Measurements from ENCODE around the gene EEF2K.
"Not testable (repeated sequence)": the region's sequence is repeated elsewhere in the genome, so short reads cannot be mapped to it uniquely, and the experiment has no call there.

EEF2K gene

GRCh38 chr16:22190081-22190775, 15.8 kb upstream of the EEF2K start:
- peak; percentile 44 for DNase-seq

- DNase-seq = peak; percentile 100
Observed at GRCh38 chr16:22190776-22191531, 15.1 kb upstream of the EEF2K start.

DNA sequence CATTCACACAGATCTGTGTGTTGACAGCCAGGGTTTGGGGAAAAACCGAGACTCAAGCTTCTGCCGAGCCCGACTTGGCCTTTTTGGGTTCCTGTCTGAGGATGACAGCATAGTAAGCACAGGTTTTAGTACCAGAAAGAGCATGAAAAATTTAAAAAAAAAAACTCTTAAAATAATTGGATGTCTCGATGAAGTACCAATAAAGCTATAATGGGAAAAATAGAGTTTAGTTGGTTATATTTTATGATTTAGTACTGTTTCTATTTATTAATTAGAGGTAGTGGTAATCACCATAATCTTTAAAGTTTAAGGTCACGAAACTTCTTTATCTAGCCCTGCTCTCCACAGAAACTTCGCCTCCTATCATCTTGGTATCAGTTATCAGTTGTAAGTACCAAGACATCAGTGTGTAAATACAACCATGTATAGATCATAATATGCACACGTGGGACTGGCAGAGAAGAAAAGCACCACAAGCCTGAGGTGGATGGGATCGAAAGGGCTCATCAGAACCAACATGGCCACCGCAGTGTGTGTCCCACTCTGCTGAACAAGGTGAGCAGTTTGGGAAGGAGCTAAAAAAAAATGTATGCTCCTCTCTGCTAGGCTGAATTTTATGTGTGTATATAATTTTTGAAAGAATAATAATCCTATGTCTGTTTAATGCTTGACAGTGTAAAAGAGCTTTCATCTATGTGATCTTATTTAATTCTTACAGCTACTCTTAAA, 14.4 kb upstream of the EEF2K start:
- DNase-seq = peak; percentile 71

DNA sequence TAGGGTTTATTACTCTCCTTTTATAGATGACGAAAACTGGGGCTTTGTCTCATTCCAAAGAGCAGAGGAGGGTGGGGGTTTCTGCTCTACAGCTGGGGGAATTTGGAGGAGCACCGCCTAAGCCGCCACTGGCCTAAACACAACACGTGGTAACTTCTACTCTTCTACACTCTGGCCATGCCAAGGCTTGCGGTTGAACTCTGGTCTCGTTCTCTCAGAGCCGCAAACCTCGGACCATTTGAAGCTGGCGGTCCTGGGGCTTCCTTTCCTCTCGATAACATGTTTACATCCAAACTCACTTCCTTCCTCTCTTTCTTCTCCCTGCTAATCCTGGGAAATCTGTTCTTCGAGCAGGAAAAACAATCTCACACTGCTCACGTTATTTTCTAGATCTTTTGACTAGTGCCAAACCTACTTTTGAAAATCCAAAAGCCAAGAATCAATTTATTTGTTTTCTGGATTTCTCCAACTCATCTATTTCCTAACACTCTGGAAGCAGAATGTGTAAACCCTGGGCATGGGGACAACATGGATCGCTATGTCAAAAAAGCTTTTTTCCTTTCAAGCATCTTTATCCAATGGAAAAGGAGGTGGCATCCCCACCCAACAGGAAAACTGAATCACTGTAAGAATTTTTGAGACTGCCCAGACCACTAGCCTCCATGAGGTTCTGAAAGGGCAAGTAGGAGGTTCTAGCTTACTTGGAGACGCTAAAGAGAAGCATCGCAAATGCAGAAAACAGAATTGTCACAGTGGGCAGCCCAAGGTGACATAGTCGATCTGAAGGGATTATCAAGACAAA, 13.6 kb upstream of the EEF2K start:
- peak; percentile 98 for DNase-seq

DNA sequence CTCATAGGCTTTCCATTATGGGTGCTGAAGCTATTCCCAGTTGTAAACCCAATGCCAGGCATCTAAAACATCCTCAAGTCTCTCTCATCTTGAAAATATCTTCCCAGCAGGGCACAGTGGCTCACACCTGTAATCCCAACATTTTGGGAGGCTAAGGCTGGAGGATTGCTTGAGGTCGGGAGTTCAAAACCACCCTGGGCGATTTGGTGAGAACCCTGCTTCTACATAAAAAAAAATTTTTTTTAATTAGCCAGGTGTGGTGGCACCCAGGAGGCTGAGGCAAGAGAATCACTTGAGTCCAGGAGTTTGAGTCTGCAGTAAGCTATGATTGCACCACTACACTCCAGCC, 13.0 kb upstream of the EEF2K start:
- DNase-seq = no peak

DNA sequence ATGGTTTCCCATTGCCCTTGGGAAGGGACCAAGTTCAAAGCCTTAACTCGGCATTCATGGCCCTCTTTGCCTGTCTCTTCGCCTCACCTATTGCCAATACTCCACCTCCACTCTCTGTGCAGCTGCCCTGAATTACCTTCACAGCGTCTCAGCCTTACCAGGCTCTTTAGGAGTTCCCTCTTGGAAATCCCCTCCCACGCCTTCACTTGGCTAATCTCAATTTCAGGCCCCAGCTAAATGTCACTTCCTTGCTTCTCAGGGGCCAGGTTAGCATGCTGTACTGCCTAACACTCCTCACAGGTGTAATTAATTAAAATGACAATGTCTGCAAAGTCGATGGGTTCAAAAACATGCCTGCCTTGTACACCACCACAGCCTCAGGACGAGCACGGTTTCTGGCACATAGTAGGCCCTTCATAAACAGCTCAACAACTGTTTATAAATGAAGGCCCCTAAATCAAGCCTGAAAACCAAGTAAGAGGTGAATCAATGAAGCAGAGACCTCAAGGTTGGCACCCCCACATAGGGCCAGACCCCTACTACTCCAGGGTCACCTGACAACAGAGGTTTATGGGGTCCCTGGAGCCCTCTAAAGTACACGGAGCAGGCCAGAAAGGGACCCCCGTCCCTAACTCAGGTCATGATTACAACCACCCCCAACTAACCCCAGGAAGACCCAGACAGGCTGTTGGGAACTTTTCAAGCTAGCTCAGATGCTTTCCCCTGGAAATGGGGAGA, 11.2 kb upstream of the EEF2K start:
- DNase-seq = no peak

- no peak for DNase-seq
Observed at GRCh38 chr16:22195445-22195694, 10.7 kb upstream of the EEF2K start.

- DNase-seq = peak; percentile 91
Observed at GRCh38 chr16:22195695-22196558, 10.2 kb upstream of the EEF2K start.

- not testable (repeated sequence) for DNase-seq
Observed at GRCh38 chr16:22196559-22197168, 9.4 kb upstream of the EEF2K start.

DNA sequence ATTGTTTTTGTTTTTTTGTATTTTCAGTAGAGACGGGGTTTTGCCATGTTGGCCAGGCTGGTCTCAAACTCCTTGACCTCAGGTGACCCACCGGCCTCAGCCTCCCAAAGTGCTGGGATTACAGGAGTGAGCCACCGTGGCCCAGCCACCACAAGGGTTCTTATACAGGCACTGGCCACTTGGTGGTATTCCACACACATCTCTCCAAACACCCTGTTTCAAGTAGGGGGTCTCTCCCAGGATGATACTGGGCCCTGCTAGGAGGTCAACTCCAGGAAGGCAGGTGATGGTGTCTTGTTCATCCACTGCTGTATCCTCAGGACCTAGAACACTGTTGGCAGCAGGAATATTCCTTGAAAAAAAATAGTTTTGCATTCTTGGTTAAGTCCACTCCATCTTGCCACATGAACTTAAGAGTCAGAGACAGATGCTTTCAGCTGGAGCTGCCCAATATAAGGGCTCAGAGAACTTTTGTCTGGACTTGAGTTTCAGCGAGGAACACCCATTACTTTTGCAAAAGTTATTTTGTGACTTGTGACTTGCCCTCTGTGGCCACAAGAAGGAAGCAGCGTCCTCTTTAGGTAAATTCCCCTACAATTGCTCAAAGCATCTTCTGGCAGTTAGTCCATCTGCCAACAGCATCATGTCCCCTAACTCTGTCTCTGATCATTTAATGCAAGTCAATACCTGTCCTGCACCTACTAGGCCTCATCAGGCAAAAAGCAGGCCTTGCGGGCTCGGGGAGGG, 7.4 kb upstream of the EEF2K start:
- DNase-seq = peak; percentile 33

- DNase-seq = no peak
Observed at GRCh38 chr16:22202261-22202637, 3.8 kb upstream of the EEF2K start.

- no peak for DNase-seq
Observed at GRCh38 chr16:22203091-22203490, 3.0 kb upstream of the EEF2K start.

DNA sequence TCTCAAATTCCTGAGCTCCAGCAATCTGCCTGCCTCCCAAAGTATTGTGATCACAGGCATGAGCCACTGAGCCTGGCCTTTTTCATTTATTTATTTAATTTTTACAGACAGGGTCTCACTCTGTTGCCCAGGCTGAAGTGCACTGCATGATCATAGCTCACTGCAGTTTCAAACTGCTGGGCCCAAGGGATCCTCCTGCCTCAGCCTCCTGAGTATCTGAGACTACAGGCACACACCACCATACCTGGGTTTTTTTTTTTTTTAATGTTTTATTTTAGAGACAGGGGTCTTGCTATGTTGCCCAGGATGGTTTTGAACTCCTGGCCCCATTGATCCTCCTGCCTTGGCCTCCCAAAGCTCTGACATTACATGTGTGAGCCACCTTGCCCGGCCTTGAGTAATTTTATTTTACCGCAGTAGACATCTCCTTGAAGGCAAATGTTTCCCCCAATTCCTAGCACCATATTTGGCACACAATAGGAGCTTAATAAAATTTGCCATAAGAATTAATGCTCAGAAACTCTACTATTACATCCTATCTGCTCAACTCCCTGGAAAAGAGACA, 1.9 kb upstream of the EEF2K start:
- DNase-seq = no peak

GRCh38 chr16:22205577-22206012, 483 bp upstream of the EEF2K start:
- no peak for DNase-seq

DNA sequence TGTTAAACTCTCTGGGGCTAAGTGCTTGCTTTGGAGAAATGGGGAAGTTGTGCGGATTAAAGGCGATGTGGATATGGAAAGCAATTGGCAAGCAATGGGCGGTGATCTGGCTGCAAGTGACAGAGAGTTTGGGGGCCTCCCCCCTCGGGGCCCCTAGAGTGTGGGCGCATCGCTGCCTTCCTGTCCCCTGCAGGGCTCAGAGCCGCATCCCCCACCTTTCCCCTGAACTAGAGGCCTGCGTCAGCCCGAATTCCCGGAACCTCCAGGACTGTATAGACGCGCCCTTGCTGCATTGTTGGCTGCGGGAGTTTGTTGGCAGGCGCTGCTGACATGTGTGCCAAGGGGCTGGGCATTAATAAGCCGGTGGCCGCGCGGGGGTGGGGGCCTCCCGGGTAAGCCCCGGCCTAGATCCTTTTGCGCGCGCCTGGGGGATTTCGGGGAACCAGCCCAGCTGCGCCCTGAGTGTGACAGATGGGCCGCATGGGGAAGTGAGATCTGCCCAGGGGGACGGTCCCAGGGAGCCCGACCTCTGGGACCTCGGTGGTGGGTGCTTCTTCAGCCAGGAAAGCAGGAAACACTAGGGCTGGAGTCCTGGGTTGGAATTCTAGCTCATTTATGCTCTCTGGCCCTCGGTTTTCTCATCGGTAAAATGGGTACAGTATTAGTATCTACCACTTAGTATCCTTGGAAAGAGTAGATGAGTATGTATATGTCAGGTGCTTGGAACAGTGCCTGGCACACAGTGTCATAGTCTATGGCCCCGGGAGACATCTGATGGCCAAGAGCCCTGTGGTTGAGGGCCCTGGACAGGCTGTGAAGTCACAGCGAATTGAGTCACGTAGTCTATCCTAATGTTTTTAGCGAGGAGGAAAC, 1.0 kb downstream of the EEF2K start:
- DNase-seq = peak; percentile 85

DNA sequence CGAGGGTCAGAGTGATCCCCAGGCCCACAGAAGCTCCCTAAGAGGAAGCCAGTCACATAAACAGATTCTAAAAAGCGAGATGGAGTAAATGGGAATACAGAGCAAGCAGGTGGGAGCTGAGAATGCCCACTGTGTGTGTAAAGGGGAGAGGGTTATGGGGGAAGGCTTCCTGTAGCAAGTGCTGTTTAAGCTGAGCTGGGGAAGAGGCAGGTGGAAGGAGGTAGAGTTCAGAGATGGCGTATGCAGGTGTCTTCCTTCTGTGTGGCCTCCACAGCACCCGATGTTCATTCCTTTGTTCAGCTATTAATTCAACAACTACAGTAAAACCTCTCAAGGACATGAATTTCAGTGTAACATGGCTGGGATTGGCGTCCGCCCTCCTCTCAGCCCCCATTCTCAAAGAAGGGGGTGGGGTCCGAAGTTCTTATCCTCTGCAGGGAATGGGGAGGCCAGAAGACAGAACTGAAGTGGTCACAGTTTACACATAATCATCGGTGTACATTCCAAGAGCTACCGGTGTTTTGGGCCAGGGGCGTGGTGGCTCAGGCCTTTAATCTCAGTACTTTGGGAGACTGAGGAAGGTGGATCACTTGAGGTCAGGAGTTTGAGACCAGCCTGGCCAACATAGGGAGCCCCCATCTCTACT, 1.8 kb downstream of the EEF2K start:
- DNase-seq = peak; percentile 11

DNA sequence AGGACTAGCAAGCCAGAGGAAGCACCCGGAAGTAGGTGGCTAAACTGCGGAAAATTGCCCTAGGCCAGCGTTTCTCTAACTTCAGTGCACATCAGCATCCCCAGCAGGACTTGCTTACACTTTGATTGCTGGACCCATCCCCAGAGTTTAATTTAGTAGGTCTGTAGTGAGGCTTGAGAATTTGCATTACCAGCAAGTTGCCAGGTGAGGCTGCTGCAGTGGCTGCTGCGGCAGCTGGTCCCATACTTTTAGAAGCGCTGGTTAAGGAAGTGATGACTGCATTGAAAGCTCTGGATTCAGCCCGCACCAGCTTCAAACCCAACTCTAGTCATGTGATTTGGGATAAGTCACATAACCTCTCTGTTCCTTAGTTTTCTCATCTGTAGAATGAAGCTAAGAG, 4.2 kb downstream of the EEF2K start:
- DNase-seq = no peak

DNA sequence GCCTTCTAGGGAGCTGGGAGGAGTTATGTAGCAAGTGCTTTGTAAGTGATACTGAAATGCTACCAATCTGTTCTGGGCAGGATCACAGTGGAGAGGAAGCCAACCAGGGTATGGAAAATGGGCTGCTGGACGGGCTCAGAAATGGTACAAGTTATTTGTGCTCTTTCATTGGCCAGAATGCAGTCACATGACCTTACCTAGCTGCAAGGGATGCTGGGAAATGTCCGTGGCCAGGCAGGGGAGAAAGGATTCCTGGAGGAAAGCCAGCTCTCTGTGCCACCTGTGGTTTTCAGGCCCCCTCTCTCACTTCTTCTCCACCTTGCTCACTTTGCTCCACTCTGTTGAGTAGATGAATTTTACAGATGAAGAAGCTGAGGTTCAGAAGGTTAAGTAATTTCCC, 4.8 kb downstream of the EEF2K start:
- no peak for DNase-seq

DNA sequence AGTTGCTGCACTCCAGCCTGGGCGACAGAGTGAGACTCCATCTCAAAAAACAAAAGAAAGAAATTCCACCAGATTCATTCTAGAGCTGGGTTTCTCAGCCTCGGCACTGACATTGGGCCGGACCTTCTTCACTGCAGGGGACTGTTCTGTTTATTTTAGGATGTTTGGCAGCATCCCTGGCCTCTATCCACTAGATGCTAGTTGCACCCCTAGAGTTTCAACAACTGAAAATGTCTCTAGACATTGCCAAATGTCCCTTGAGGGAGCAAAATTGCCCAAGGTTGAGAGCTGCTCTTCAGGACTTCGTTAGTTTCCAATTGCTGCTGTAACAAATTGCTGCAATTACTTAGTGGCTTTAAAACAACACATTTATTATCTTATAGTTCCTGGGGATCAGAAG, 7.2 kb downstream of the EEF2K start:
- DNase-seq = no peak
